ENCODE results near the gene FAM89A. TPM values are rescaled to one million over a fixed set of nuclear protein-coding genes. Genes with fewer than 3 reads are reported as not detected.

Gene FAM89A
- total and polyA plus RNA-seq, 9 of the 15 experiments (the other 6 are each of a cell fraction or from before 2014, with no cell fraction given): 8.7 to 66.2 (median 43.3) TPM

DNA sequence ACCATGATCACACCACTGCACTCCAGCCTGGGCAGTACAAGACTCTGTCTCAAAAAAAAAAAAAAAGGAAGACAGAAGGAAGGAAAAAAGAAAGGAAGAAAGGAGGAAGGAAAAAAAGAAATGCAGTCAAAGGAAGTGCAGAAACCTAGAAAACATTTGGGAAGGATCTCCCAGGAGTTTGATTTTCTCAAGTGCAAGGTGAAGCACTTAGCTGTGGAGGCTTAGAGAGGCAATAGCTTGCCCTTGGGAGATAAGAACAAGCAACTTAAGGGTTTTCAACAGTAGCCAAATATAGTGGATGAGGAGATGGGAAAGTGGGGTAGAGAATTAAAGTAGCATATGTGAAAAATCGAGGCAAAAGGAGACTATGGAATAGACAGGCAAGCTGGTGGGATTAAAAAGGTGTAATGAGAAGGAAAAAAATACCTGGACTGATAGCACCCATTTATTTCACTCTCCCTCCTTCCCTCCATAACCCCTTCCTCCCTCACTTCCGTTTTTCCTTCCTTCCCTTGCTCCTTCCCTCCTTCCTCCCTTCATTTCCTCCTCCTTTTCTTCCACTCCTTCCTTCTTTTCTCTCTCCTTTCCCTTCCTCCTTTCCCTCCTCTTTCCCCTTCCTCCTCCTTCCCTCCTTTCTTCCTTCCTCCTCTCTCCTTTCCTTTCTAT, 6.8 kb upstream of the FAM89A start (continued):
- TF ChIP-seq, protein P1, sequence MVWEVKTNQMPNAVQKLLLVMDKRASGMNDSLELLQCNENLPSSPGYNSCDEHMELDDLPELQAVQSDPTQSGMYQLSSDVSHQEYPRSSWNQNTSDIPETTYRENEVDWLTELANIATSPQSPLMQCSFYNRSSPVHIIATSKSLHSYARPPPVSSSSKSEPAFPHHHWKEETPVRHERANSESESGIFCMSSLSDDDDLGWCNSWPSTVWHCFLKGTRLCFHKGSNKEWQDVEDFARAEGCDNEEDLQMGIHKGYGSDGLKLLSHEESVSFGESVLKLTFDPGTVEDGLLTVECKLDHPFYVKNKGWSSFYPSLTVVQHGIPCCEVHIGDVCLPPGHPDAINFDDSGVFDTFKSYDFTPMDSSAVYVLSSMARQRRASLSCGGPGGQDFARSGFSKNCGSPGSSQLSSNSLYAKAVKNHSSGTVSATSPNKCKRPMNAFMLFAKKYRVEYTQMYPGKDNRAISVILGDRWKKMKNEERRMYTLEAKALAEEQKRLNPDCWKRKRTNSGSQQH (CRISPR knock-in tag; IDR thresholded peaks at IDR 0.05): peak; percentile 96
- peak; percentile 61 for TF ChIP-seq EHMT2 (IDR thresholded peaks at IDR 0.05)
- TF ChIP-seq, protein P2, sequence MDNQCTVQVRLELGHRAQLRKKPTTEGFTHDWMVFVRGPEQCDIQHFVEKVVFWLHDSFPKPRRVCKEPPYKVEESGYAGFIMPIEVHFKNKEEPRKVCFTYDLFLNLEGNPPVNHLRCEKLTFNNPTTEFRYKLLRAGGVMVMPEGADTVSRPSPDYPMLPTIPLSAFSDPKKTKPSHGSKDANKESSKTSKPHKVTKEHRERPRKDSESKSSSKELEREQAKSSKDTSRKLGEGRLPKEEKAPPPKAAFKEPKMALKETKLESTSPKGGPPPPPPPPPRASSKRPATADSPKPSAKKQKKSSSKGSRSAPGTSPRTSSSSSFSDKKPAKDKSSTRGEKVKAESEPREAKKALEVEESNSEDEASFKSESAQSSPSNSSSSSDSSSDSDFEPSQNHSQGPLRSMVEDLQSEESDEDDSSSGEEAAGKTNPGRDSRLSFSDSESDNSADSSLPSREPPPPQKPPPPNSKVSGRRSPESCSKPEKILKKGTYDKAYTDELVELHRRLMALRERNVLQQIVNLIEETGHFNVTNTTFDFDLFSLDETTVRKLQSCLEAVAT (IDR thresholded peaks at IDR 0.05): peak; percentile 56 to 71
- TF ChIP-seq ZNF23 (CRISPR knock-in tag; IDR thresholded peaks at IDR 0.05): peak; percentile 27; the same call in 1 of the 2 replicates
- TF ChIP-seq, protein P3, sequence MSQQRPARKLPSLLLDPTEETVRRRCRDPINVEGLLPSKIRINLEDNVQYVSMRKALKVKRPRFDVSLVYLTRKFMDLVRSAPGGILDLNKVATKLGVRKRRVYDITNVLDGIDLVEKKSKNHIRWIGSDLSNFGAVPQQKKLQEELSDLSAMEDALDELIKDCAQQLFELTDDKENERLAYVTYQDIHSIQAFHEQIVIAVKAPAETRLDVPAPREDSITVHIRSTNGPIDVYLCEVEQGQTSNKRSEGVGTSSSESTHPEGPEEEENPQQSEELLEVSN (IDR thresholded peaks at IDR 0.05; ENCODE audit: borderline replicate concordance in 1 of 2, extremely low read depth in 1 of 2, insufficient read depth in 1 of 2, insufficient read length in 1 of 2, low read depth in 1 of 2, low read length in 1 of 2, poor library complexity in 1 of 2, severe bottlenecking in 1 of 2): peak in 1 of 2 experiments; percentile 14
- TF ChIP-seq, protein P4, sequence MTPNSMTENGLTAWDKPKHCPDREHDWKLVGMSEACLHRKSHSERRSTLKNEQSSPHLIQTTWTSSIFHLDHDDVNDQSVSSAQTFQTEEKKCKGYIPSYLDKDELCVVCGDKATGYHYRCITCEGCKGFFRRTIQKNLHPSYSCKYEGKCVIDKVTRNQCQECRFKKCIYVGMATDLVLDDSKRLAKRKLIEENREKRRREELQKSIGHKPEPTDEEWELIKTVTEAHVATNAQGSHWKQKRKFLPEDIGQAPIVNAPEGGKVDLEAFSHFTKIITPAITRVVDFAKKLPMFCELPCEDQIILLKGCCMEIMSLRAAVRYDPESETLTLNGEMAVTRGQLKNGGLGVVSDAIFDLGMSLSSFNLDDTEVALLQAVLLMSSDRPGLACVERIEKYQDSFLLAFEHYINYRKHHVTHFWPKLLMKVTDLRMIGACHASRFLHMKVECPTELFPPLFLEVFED (CRISPR knock-in tag; conservative IDR thresholded peaks at IDR 0.05): peak; percentile 92
- TF ChIP-seq SMAD3 (CRISPR knock-in tag; conservative IDR thresholded peaks at IDR 0.05): 0 out of 2 replicates have a peak, but pooled peaks have one; percentile 51
- TF ChIP-seq EGR1 (conservative IDR thresholded peaks at IDR 0.05): no peak
- TF ChIP-seq, protein P5, sequence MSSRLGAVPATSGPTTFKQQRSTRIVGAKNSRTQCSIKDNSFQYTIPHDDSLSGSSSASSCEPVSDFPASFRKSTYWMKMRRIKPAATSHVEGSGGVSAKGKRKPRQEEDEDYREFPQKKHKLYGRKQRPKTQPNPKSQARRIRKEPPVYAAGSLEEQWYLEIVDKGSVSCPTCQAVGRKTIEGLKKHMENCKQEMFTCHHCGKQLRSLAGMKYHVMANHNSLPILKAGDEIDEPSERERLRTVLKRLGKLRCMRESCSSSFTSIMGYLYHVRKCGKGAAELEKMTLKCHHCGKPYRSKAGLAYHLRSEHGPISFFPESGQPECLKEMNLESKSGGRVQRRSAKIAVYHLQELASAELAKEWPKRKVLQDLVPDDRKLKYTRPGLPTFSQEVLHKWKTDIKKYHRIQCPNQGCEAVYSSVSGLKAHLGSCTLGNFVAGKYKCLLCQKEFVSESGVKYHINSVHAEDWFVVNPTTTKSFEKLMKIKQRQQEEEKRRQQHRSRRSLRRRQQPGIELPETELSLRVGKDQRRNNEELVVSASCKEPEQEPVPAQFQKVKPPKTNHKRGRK (tag; IDR thresholded peaks at IDR 0.05): peak; percentile 98
- TF ChIP-seq, protein P6, sequence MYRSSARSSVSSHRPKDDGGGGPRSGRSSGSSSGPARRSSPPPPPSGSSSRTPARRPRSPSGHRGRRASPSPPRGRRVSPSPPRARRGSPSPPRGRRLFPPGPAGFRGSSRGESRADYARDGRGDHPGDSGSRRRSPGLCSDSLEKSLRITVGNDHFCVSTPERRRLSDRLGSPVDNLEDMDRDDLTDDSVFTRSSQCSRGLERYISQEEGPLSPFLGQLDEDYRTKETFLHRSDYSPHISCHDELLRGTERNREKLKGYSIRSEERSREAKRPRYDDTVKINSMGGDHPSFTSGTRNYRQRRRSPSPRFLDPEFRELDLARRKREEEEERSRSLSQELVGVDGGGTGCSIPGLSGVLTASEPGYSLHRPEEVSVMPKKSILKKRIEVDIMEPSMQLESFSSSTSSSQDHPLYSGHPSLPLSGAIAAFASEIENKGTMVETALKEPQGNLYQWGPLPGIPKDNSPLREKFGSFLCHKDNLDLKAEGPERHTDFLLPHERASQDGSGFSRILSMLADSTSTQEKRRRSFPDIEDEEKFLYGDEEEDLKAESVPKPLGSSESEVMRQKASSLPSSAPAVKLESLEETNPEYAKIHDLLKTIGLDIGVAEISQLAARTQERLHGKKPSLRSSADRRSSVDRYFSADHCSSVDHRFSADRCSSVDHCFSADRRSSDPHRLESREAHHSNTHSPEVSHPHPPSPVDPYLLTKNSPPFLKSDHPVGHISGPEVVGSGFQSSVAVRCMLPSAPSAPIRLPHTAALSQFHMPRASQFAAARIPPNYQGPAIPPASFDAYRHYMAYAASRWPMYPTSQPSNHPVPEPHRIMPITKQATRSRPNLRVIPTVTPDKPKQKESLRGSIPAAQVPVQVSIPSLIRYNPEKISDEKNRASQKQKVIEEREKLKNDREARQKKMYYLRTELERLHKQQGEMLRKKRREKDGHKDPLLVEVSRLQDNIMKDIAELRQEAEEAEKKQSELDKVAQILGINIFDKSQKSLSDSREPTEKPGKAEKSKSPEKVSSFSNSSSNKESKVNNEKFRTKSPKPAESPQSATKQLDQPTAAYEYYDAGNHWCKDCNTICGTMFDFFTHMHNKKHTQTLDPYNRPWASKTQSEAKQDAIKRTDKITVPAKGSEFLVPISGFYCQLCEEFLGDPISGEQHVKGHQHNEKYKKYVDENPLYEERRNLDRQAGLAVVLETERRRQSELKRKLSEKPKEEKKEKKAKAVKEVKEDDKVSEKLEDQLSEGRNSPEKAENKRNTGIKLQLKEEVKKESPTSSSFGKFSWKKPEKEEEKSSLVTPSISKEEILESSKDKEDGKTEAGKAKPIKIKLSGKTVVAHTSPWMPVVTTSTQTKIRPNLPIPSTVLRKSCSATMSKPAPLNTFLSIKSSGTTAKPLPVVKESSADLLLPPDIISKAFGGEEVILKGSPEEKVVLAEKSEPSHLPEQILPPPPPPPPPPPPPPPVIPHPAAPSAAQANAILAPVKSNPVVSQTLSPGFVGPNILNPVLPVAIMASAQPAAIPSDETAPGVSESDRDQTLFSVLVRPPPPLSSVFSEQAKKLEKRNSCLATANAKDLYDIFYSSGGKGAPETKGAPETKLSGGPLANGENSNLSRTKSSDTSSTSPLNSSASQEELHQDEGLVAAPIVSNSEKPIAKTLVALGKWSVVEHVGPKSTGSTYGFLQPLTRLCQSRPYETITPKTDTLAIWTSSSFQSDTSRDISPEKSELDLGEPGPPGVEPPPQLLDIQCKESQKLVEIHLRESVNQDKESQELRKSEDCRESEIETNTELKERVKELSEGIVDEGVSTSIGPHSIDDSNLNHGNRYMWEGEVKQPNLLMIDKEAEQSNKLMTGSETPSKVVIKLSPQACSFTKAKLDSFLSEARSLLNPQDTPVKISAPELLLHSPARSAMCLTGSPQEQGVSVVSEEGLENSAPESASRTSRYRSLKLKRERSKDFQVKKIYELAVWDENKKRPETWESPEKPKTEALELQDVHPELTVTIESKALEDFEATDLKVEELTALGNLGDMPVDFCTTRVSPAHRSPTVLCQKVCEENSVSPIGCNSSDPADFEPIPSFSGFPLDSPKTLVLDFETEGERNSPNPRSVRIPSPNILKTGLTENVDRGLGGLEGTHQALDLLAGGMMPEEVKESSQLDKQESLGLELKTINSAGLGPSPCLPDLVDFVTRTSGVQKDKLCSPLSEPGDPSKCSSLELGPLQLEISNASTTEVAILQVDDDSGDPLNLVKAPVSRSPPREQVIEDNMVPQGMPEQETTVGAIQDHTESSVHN (IDR thresholded peaks at IDR 0.05; ENCODE audit: borderline replicate concordance in 1 of 2, low read depth in 1 of 2): no peak

Measured in K562 (cell line).